Measurements from ENCODE around the gene PITPNM3.

The PITPNM3 gene

GRCh38 chr17:6463616-6464445 is 92.5 kb downstream of the PITPNM3 start:
- DNase-seq (ENCODE audit: low spot score), result no peak

DNA sequence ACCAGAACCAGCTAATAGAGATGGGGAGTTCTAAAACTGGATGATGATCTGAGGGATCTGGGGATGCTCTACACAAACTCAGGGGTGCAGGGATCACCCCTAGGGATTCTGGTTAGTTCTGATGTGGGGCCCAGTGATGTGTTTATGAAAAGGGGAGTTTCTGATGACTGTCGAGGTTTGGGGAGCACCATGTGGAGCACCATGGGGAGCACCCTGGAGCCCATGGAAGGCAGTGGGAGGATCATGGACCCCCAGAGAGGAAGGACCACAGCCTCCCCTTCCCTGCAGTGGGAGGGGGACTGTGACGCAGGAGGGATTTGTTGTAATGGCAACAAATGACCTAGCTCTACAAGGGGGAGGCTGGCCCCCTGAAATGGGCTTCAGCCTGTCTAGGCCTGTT is 93.7 kb downstream of the PITPNM3 start:
- no peak for FAIRE-seq
- no peak for DNase-seq (ENCODE audit: low spot score)

More at GRCh38 chr17:6463616-6464445, 92.5 kb downstream of the PITPNM3 start:
- no peak for FAIRE-seq

DNA sequence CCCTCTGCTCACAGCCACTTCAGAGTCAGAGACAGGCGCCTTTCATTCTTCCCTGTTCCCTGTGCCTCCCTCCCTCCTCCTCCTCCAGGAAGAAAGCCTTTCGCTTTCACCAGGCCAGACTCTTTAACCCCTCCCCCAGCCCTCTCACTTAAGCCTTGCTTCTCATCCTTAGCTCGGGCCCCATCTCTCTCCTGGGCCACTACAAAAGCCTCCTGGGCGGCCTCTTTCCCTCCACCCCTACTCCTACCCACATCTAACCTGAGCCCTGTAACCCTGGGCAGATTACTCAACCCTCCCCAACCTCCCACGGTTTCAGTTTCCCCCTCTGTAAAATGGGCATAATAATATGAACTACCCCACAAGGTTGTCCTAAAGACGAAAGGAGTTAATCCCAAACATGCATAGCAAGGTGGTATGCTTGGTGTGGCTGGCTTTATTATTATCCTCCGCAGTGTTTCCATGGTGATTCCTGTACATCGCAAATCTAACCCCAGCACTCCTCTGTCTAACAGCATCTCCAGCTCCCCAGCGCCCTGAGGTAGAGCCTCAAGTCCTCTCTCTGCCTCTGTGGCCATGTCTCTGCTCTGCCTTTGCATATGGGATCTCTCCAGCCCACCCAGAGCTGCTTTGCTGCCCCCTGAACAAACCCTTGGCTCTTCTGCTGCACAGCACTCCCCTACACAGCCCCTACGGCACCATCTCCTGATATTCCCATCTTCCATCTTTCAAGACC is 94.4 kb downstream of the PITPNM3 start:
- DNase-seq (ENCODE audit: low spot score), result no peak
- no peak for FAIRE-seq

GRCh38 chr17:6461246-6461645 is 95.1 kb downstream of the PITPNM3 start:
- DNase-seq (ENCODE audit: low spot score) (no peak), FAIRE-seq (no peak)

DNA sequence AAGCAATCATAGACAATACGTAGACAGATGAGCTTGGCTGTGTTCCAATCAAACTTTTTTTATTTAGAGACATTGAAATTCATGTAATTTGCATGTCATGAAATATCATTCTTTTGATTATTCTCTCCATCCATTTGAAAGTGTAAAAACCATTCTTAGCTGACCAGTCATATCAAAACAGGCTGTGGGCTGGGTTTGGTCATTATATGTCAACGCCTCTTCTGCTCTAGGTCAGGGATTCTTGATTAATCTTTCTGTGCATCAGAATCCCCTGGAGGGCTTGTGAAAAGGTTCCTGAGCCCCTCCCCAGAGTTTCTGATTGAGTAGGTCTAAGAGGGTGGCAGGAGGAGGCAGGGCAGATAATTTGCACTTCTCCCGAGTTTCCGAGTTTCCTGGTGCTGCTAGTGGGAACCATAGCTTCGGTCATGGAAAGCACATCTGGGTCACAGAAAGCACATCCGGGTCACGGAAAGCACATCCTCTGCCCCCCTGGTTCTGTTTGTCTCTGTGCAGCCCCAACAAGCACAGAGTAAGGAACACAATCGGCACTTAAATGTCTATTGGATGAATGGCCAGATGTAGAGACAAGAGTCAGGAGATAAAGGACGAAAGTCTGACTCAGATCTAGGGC is 95.7 kb downstream of the PITPNM3 start:
- no peak for FAIRE-seq
- no peak for DNase-seq (ENCODE audit: low spot score)

GRCh38 chr17:6458460-6458950 is 97.8 kb downstream of the PITPNM3 start:
- FAIRE-seq (no peak), DNase-seq (ENCODE audit: low spot score) (no peak)

DNA sequence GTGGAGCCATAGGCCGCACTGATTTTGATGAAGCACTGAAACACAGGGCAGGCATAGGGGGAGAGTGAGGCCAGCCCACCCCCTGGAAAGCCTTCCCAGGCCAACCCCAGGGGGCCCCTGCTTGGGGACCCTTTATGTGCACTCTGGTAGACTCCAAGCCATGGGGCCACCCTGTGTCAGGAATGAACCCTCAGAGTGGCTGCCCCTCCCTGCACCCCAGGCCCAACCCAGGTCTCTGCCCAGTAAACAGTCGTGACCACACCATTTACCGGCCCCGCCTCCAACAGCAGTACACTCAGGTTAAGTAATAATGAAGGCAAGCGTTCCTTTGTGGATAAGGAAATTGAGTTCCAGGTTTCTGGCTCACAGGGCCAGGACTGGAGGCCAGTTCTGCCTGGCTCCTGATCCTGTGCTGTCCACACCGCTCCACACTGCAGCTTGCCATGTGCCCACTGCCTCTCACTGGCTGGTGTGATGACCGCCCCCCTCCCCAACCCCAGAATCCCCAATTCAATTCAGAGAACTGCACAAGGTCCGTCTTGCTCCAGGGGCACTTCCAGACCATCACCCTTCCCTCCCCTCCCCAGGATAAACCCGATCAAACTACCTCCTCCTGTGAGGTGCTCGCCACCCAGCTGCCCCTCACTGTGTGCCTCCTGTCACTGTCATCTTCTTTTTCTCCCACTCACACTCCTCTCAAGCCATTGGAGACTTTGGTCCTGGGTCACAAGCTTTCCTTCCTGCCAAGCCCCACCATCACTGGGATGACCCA is 98.5 kb downstream of the PITPNM3 start:
- DNase-seq (ENCODE audit: low spot score) (no peak), FAIRE-seq (no peak)

DNA sequence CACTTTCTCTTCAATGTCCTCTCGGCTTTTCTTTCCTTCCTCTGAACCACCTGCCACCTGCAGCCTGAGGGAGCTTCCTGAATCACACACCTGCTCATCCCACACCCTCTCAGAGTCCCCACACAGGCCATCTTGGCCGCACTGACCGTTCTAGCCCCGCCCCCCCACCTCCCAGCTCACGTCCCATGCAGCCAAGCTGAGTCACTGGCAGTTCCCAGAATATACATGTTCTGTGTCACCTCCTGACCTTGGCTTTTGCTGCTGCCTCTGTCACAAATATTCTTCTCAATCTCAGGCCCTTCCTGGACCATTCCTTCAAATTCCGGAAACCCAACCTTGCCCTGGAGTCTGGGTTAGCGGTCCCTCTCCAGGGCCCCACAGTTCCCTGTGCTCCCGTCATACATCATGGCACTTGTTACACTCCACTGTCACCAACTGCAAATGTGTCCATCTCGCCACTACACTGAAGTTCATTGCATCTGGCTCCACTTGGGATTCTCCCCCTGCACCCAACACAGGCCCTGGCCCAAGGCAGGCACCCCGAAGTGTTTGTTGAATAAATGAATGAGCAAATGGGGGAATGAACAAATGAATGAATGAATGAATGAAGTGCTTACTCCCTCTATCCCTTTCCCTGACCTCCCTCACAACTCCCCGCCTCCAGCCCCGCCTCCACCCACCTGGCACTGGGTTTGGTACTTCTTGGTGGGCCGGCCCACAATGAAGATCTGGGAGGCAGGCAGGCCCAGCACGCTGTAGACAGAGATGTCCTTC is 99.3 kb downstream of the PITPNM3 start:
- peak; percentile 60 for DNase-seq (ENCODE audit: low spot score)
- peak; percentile 68 for FAIRE-seq

DNA sequence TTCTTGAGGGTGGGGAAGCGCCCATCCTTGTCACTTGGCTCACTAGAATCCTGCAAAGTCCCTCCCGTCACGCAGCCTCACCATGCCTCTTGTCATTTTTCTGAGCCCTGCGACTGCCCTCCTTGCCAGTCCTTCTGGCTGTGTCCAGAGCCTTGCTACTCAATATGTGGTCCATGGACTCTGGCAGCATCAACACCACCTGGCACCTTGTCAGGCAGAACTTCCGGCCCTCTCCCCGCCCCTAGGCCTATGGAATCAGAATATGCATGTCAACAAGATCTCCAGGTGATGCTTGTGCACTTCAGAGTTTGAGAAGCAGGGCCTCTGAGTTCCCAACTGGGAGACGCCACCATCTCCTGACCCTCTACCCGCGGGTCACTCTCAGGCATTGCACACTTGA is 100.0 kb downstream of the PITPNM3 start:
- FAIRE-seq (no peak), DNase-seq (ENCODE audit: low spot score) (no peak)

DNA sequence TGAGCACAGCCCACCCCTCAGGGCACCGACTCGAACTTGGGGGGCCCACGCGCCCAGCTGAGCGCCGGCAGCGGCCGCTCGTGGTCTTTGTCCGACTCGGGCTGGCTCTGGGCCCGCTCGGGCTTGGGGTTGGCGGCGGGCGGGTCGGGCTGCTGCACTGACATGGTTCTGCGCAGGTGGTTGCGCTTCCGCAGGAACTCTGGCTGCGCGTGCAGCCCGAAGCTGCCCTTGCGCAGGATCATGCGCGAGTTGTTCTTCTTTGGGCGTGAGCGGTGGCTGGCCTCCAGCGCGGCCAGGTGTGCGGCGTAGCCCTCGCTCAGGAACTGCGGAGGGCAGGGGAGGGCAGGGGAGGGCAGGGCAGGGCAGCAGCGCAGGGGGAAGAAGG is 101.0 kb downstream of the PITPNM3 start:
- FAIRE-seq, result no peak
- DNase-seq (ENCODE audit: low spot score), result no peak

- FAIRE-seq (no peak), DNase-seq (ENCODE audit: low spot score) (no peak)
Measured at GRCh38 chr17:6454495-6455320, 101.6 kb downstream of the PITPNM3 start.

GRCh38 chr17:6453279-6454024 is 102.9 kb downstream of the PITPNM3 start:
- FAIRE-seq (no peak), DNase-seq (ENCODE audit: low spot score) (no peak)

DNA sequence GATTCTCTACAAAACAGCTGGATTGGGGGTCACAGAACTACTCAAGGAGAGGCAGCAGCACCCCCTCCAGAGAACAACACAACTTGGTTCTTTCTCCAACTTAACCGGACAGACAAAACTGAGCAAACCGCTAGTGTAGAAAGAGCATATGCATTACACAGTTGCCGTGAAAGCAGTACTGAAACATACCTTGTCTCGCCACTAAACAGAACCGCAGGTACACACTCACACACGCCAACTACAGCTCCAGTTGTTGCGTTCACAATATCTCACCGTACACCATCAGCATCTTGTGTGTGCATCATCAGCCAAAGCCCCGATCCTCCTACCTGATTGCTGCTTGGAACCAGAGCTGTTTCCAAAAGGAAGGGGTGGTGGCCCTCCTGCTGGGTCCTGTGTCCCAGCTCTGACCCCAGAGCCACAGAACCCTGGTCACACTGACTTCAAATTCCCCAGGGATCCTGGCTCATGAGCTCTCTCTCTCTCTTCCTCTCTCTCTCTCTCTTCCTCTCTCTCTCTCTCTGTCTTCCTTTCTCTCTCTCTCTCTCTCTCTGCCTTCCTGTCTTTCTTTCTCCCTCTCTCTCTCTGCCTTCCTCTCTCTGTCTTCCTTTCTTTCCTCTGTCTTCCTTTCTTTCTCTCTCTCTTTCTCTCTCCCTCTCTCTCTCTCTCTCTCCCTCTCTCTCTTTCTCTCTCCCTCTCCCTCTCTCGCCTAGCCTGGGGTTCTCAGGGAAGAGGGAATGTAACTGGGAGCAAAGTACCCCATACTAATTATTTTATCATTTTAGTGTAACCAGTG is 103.7 kb downstream of the PITPNM3 start:
- FAIRE-seq (no peak), DNase-seq (ENCODE audit: low spot score) (no peak)

GRCh38 chr17:6450926-6451832 is 105.2 kb downstream of the PITPNM3 start:
- no peak for FAIRE-seq
- DNase-seq (ENCODE audit: low spot score), result no peak

DNA sequence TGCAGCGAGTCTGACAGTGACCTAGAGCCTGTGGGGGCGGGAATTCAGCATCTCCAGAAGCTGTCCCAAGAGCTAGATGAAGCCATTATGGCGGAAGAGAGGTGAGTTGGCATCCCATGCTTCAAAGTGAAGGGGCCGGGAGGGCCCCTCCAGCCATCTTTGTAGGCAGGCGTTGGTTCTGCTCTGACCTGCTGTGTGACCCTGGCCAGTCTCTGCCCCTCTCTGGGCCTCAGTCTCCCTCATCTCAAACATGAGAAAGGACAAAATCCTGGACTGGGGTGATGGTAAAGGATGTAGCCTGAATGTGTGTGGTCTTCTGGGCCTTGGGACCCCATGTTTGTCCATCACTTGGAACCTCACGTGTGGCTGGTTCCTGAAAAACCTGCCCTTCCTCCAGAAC is 107.0 kb downstream of the PITPNM3 start:
- DNase-seq (ENCODE audit: low spot score) (no peak), FAIRE-seq (no peak)

DNA sequence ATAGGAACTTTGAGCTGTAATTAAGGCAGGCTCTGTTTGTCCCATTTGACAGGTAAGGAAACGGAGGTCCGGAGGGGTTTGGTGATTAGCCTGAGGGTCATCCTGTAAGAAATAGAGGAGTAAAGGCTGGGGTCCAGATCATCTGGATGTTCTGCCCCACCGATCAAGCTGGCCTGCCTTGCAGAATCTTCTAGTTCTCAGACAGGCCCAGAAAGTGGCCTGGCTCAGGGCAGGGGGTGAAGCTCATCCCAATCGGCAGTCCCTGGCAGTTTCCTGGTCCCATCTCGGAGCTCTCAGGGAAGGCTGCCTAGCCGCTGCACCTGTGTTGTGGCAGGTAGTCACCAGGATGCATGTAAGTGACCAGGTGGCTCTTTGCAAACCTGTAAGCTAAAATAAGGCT is 107.9 kb downstream of the PITPNM3 start:
- DNase-seq (ENCODE audit: low spot score) (no peak), FAIRE-seq (no peak)

DNA sequence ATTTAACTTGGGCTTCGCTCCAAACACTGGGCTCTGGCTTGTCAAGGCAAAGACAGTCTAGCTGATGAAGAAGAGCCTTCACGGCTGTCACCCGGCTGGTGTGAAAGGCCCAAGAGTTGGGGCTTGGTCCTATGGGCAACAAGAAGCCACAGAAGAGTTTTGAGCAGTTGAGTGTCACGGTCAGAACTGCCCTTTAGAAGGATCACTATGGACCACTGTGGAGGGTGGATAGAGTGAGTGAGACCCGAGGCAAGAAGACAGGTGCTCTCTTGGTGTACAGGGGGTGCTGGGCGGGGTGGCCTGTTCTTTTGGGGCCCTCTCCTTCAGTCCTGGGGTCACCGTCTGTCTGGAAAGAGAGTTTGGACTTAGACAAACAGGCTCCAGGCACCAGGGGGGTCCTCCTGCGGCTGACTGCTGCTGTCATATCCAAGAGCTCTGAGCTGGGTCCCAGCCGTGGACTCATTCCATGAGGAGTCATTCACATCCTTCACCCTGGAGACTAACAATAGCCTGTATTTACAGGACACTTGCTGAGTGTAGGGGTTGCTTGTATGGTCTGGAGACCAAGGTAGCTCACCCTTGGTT is 109.7 kb downstream of the PITPNM3 start:
- no peak for FAIRE-seq

More for the DNA sequence above, 109.7 kb downstream of the PITPNM3 start:
- no peak for DNase-seq (ENCODE audit: low spot score)

Data from RCC 7860 (cell line).